GM21423 (cell line): Measurements from ENCODE around the gene VASH1.
A peak's percentile ranks its signal among the peaks of the same experiment; 100 is the strongest.

Experiments
- ATAC-seq: cut with Tn5 transposase; IDR thresholded peaks from one replicate; pipeline ENCODE4 v1.9.1; 2021; ENCODE audit warnings: mild to moderate bottlenecking, moderate library complexity; ENCODE audit not compliant: unreplicated experiment

The VASH1 gene

GRCh38 chr14:76742185-76742584 lies 19.1 kb upstream of the VASH1 start:
- no peak for ATAC-seq

DNA sequence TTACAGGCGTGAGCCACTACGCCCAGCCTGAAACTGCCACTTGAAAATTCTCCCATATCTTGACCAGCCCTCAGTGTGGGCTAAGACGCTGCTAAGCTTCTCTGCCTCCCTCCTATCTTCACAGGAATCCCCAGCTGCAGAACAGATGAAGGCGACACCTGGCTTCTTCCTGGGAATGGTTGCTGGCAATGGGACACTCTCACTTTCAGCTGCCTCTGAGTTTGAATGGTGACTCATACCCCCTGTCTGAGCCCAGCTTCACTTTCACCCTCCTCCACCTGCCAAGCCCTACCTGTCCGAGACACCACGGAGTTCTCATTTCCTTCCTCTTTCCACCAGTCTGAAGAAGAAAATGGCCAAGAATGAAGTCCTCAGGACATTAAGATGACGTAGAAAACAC lies 18.3 kb upstream of the VASH1 start:
- ATAC-seq = no peak

GRCh38 chr14:76752744-76753143 lies 8.5 kb upstream of the VASH1 start:
- no peak for ATAC-seq

DNA sequence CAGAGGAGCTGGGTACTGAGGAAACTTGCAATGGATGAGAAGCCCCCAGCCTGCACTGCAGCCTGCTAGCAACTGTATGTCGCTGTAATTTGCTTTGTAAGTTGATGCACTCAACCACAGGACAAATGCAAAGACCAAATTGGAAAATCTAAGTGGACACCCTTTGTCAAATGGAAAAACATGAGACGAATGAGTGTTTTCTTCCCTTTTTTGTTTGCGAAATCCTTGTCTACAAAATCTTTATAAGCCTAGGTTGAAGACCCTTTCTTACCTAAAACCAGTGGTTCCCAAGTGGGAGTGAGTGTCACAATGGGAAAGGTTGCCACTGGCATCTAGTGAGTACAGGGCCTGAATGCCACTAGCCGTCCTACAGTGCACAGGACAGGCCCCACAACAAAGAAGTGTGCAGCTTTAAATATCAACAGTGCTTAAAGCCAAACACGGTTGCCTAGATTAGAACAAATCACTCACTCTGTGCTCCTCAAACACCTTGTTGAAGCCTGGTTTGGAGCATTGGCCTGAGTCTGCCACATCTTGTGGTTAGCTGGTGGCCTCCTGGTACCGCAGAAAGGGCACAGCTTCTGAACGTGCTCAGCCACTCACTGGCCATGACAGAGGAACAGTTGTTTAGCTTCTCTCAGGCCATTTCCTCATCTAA lies 7.6 kb upstream of the VASH1 start:
- no peak for ATAC-seq

- ATAC-seq = no peak
Measured at GRCh38 chr14:76754586-76754985, 6.7 kb upstream of the VASH1 start.

DNA sequence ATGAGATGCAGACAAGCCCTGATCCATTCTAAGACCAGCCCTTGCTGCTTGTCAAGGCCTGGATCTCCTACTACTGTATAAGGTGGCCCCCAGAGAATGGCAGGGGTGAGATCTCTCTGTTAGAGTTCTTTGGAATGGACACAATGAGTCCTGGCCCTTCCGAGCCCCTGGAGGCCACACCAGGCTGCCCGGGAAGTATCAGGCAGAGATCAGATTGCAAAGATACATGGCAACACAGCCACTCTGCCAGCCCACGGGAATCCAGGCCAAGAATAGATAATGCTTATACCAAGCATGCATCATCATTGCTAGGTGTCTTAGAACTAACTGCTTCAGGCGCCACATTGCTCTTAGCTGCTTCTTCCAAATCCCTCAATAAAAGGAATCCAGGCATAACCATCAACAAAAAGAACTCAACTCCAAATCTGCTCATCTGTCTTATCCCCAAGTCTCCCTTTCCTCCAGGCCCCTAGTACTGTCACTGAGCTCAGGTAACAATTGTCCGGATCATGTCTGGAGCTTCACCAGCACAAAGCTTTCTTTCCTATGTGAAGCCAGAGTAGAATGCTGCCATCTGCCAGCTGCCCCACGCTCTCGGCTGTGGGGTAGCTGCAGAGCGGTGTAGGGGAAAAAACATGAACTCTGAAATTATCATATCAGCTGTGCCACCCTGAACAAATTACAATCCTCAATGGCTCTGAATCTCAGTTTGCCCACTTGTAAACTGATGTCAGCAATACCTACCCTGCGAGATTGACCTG lies 5.5 kb upstream of the VASH1 start:
- no peak for ATAC-seq

DNA sequence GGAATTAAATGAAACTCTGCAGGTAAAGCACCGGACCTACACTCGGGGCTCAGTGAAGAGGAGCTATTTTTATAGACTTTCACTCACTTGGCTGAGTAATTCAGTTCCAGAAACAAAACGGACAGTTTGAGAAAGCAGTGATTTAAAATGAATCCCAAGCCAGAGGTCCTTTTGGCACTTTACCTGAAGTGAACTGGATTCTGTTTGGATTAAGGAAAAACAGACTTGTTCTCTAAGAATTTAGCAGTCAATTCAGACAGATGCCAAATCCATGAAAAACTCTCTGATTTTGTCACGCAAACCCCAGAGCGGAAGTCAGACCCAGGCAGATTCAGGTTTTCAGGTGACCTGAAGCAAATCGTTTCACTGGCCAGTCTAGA lies 4.9 kb upstream of the VASH1 start:
- ATAC-seq = no peak

DNA sequence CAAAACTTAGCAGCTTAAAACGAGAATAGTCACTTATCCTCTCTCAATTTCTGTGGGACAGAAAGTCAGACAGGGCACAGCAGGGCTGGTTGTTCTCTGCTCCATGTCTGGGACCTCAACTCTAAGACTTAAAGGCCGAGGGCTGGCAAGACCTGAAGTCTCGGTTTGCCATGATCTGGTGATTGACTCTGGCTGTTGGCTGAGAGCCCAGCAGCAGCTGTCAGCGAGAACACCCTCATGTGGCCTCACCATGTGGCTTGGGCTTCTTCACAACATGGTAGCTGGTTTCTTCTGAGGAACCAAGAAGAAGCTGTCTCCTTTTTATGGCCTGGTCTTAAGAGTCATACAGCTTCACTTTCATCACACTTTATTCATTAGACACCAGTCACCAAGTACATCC lies 1.7 kb upstream of the VASH1 start:
- no peak for ATAC-seq

DNA sequence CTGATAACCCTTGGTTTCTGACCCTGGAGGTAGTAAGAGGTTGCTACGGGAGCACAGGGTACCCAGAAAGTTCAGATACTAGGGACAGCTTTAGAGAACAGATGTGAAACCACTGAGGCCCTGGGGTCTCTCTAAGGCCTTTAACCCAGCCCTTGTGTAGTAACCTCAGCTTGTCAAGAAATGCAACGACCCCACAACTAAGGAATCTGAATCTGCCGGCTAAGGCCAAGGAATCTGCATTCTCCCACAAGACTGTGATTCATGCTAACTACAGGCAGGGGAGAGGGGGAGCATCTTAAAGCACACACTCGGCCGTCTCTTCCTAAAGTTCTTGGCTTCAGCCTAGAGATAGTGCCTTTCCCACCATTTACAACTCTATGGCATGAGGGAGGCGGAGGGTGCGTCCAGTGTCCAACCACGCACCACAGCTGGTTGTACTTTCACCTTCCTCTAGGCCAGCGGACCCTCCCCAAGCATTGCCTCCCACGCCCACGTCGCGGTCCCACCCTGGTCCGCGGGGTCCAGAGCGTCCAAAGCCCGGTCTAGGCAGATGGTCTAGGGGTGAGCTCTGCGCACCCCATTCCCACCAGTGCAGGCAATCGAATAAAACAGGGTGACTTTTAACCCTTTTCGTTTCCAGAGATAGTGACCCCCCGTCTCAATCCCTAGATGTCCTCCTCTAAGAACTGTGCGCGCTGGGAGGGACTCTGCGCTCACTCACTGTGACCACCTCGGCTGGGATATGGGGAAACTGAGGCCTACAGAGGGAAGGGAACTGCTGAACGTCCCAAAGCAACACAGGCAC lies 735 bp upstream of the VASH1 start:
- no peak for ATAC-seq

- ATAC-seq = no peak
Measured at GRCh38 chr14:76761960-76762410, 717 bp downstream of the VASH1 start.

DNA sequence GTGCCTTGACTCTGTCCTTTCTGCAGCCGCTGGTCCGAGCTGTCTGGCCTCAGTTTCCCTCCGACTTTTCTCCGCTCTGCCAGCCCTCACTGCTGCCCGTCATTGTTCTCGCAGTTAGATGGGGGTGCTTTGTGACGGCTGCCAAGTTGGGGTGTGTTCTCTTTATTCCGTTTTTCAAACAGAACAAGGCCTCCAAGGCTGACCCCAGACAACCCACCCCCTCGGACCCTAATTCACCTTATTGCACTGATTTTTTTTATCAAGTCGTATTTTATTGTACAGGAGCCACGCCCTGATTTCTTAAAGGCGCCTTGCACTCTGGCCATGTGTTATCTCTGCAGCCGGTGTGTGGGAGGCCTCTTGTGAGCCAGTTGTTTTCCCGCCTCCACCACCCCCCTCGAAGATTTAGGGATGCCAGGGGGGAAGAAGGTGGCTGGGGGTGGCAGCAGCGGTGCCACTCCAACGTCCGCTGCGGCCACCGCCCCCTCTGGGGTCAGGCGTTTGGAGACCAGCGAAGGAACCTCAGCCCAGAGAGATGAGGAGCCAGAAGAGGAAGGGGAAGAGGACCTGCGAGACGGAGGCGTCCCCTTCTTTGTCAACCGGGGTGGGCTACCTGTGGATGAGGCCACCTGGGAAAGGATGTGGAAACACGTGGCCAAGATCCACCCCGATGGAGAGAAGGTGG lies 1.3 kb downstream of the VASH1 start:
- no peak for ATAC-seq

DNA sequence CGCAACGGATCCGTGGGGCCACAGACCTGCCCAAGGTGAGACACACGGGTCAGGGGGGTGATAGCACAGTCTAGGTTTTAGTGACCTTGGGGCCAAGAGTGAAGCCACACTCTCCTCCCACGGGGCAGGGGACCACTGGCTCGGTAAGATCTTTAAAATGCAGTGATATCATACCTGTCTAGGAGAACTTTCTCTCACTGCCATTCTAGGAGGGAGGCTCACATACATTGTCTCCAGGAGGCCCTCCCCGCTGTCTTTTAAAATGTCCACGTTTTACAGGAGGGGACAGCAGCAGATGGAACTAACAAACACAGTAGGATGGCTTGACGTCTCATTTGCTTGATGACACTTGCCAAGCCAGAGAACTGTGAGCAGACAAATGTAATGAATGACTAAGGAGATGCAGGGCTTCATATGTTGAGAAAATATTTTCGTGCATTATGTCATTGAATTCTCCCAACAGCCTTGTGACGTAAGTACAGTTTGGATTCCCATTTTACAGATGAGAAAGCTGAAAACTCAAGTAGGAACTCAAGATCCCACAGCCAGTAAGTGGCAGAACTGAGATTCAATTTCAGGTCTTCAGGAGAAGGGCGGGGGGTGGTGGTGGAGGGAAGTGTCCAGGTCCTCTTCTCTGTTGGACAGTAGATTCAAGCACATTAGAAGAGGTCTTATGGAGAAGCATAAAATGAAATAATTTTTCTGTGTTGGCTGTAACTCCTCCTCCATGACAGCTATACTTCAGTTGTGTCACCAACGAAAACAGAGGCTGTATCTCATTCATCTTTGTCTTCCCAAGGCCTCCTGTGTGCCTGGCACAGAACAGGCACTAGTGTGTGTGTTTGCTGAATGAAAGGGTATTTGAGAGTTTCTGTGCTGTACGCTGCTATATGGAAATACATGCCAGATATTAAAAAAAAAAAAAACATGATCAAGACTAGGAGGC lies 2.1 kb downstream of the VASH1 start:
- no peak for ATAC-seq

DNA sequence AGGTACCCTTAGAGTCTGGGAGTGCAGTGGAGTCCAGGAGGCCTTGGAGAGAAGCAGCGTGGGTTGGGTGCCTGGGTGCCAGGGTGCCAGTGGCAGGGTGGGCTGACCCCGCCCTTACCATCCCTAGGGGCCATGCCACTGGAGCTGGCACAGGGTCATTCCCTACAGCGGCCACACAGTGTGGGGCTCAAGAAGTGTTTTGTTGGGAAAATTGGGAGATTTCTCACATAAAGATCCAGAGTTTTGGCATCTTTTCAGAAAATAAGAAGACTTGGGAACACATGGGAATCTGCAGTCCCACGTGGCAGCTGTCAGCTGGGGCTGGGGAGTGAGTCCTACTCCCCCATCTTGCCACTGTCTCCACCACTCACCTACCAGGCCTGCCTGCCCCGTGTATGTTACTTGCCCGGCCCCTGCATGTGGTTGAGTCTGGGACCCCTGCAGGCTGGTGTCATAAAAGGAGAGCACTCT lies 4.2 kb downstream of the VASH1 start:
- no peak for ATAC-seq

DNA sequence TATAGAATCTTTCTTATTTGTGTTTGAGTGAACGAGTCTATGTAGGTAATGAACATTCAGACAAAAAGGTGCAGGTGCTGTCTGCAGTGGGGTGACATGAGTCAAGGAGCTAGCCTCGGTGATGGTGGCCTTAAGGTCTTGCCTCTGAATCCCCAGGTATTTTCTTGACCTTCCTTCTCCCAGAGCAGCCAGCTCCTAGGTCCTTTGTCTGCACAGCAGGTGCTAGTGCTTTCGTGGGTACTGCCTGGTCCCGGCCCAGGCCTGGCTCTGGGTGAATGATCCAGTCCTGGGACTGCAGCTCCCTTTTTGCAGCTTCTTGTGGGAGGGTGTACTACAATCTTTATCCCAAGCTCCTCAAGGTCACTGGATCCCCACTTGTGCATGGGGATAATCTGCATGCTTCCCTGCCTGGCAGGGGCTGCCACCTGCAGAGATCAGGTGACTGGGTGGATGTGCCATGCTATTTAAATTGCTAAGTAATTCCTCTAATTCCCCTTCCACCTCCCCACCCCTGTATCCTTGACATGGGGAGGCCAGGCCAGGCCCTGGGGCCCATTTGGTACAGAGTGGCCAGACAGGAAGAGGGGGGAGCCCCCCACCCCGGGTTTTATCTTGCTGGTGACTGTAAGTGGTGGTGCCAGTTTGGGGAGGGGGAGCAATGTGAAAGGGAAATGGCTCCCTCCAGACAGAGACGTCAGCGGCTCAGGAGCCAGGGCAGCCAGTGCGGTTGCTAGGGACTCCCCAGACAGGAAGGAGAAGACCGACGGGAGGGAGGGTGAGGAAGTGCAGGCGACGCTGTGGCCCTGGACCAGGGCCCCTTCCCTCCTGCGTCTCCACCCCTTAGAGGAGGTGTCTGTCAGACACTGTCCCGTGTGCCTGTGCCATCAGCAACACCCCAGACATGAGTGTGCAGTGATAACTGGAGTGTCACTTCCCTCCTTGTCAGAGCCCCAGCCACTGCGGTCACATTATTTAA lies 6.7 kb downstream of the VASH1 start:
- ATAC-seq = peak; percentile 95

GRCh38 chr14:76768671-76769500 lies 7.6 kb downstream of the VASH1 start:
- ATAC-seq = no peak

DNA sequence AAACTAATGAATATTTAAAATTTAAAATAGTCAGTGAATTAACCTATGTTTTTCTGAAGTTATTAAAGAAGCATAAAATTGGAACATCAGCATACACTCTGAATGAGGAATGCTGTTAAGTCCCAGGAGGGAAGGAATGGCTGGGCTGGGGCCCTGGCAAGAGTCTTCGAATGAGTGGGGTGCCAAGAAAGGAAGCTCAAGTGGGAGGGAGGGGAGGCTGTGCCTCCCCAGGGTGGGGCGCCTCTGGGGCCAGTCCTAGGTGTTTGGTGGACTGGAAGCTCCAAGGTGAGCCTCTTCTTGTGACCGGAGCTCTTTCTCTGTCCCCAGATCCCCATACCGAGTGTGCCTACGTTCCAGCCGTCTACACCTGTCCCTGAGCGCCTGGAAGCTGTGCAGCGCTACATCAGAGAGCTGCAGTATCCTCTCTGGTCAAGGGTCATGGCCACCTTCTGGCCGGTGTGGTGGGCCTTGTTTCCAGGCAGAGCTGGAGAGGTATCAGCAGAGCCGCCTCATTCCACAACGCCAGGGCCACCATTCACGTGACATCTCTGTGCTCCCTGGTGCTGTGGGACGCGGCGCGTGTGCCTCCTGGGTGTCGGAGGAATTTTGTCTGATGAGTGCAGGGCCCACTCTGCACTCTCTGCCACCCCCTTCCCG lies 8.5 kb downstream of the VASH1 start:
- no peak for ATAC-seq
